HK-2 (cell line): ENCODE data around the gene HSPB7.
"Not testable (repeated sequence)": the region's sequence is repeated elsewhere in the genome, so short reads cannot be mapped to it uniquely, and the experiment has no call there.

ENCODE experiments used
- DNase-seq: peaks from one replicate; pipeline ENCODE4 v3.0.0-alpha.2; 2018; ENCODE audit not compliant: unreplicated experiment

The HSPB7 gene

GRCh38 chr1:16050328-16050727 is 32.5 kb upstream of the HSPB7 start:
- DNase-seq, result no peak

GRCh38 chr1:16048573-16049189 is 30.8 kb upstream of the HSPB7 start:
- no peak for DNase-seq

GRCh38 chr1:16047791-16048475 is 30.1 kb upstream of the HSPB7 start:
- no peak for DNase-seq

DNA sequence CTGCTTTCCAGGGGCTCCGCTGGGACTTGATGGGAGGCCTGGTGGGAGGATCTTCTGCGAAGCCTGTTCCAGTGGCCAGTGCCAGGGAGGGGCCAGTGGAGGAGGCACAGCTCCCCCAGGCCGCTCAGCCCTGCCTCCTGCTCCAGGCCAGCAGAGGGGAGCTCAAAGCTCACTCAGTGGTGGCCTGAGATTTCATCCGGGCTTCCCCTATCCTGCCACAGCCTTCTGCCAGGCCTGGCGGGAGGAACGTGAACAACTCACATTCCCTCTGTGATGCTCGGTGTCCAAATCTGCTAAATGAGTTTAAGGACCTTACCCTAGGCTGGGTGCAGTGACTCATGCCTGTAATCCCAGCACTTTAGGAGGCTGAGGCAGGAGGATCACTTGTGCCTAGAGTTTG is 29.0 kb upstream of the HSPB7 start:
- peak; percentile 26 for DNase-seq

DNA sequence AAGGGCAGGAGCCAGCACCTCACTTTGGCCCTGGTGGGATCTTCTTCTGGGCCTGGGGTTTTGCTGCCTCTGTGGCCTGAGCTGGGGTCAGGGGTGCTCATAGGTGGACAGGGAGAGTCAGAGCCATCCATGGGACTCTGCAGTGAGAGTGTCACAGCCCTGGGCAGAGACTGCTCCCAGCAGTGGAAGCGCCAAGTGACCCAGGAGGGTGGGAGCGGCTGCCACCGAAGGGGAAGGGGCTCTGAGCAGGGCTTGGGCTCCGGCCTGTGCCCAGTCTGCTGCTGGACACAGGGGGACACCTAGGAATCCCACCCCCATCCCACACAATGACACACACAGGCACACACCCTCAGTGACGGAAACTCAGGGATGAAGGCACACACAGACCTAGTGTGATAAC is 26.1 kb upstream of the HSPB7 start:
- no peak for DNase-seq

- no peak for DNase-seq
These were observed 25.7 kb upstream of the HSPB7 start, which contains the start of gene CLCNKB for GRCh38 chr1:16043521-16043920. Gene CLCNKB (plus strand): TSS chr1:16043782. CDS start chr1:16044493, 711 bp downstream.

GRCh38 chr1:16042654-16043053 is 24.8 kb upstream of the HSPB7 start:
- DNase-seq, result not testable (repeated sequence)

GRCh38 chr1:16042096-16042495 is 24.3 kb upstream of the HSPB7 start:
- no peak for DNase-seq

- no peak for DNase-seq
These were observed 23.4 kb upstream of the HSPB7 start for GRCh38 chr1:16041200-16041599.

GRCh38 chr1:16039871-16040270 is 22.0 kb upstream of the HSPB7 start:
- not testable (repeated sequence) for DNase-seq

DNA sequence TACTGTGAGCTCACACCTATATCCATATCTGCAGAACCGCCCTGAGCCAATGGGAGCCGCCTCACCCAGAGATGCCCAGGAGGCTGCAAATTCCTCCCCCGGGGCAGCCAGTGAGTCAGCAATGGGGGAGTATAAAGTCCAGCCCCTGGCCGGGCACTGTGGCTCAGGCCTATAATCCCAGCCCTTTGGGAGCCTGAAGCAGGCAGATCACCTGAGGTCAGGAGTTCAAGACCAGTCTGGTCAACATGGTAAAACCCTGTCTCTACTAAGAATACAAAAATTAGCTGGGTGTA is 20.7 kb upstream of the HSPB7 start:
- DNase-seq, result no peak

GRCh38 chr1:16036461-16036860 is 18.6 kb upstream of the HSPB7 start:
- not testable (repeated sequence) for DNase-seq

- not testable (repeated sequence) for DNase-seq
These were observed 15.3 kb upstream of the HSPB7 start for GRCh38 chr1:16033103-16033632.

DNA sequence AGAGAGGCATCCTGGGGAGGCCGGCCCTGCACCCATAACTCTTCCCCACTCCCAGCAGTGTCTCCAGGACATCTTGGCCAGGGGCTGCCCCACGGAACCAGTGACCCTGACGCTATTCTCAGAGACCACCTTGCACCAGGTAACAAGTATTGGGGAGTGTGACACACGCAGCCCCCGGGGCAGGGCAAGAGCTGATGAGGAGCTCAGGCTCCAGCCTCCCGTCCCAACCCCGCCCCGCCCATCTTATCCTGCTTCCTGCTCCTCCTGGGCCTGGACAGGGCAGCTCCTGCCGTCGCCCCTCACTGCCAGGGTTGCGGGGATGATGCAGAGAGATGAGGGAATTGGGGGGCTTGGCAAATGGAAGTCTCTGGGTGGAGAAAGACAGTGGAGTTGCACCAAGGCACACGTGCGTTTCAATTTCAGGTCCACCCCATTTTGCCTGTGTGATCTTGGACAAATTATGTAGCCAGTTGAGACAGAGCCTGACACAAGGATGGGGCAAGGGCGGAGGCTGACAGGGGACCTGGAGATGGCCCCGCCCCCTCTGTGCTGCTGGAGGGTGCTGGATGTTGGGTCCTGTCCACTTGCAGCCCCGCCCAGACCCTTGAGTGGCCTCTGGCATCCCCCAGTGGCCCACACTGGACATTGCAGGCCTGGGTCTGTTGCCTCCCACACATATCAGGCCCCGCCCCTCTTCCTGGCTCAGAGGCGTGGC is 14.7 kb upstream of the HSPB7 start:
- peak; percentile 84 for DNase-seq

DNA sequence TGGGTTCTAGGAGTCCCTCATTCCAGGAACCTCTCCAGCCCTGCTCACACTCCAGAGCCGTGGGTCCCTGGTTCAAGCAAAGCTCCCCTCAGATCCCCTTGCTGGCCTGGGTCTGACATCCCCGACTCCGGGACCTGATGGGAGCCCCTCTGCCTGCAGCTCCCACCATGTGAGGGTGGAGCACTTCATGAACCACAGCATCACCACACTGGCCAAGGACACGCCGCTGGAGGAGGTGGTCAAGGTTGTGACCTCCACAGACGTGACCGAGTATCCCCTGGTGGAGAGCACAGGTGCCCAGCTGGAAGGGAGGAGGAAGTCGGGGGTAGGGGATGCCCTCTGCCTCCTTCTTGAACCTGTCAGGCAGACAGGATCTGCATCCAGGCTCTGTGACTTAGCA is 13.7 kb upstream of the HSPB7 start:
- DNase-seq, result no peak

- DNase-seq, result no peak
These were observed 11.4 kb upstream of the HSPB7 start for GRCh38 chr1:16029288-16029687.

DNA sequence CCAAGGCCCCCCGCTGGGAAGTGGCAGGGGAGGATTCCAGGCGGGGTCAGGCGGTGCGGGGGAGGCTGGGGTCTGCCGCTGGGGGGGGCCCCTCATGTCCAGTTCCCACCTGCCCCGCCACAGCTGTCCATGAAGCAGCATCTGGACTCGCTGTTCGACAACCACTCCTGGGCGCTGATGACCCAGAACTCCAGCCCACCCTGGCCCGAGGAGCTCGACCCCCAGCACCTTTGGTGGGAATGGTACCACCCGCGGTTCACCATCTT is 11.1 kb upstream of the HSPB7 start:
- DNase-seq, result not testable (repeated sequence)

GRCh38 chr1:16028237-16029002 is 10.6 kb upstream of the HSPB7 start:
- DNase-seq, result no peak

DNA sequence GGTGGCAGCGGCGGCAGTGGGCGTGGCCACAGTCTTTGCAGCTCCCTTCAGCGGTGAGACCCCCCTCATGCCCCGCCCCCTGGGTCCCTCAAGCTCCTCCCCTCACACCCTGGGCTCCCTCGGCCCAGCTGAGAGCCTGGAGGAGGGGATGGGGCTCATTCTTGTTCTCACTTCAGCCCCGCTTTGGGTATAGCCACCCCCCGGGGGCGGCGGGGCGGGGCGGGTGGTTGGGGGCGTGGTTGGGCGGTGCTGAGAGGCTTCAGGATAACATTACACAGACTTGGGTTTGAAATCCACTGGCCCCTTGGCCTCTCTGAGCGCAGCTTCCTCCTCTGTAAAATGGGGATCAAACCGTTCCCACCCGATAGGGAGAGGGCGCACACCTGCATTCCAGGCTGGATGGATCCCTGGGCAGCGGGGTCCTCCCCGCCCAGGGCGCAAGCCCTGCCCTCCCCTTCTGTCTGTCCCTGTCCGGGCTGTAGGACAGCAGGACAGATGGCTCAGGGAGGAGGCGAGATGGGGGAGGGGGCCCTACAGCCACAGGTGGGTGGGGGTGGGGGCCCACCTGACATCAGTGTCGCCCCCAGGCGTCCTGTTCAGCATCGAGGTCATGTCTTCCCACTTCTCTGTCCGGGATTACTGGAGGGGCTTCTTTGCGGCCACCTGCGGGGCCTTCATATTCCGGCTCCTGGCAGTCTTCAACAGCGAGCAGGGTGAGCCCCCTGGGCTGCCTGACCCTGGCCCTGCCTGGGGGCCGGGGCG is 9.1 kb upstream of the HSPB7 start:
- no peak for DNase-seq

- DNase-seq, result not testable (repeated sequence)
These were observed 8.5 kb upstream of the HSPB7 start for GRCh38 chr1:16026302-16026701.

GRCh38 chr1:16023050-16023653 is 5.3 kb upstream of the HSPB7 start:
- DNase-seq, result no peak
